H1 (cell line): Measurements from ENCODE around the gene CDC25C.

ENCODE experiments used
- BRCA1 ChIP-seq: IDR thresholded peaks from 2 replicates; pipeline ENCODE4 v1.6.1; 2012; ENCODE audit warnings: low read depth, low read length, improper control_type of control experiment
- CTCF ChIP-seq, 3 experiments: IDR thresholded peaks; 1 replicate in 2 of 3; 2 replicates in 1 of 3; pipeline versions ENCODE4 v1.5.1 to v1.6.1; 2011; ENCODE audit warnings: low read length in 3 of 3, mild to moderate bottlenecking in 3 of 3, inconsistent platforms in 2 of 3, low read depth in 1 of 3, moderate library complexity in 1 of 3; ENCODE audit not compliant: insufficient read depth in 1 of 3; ENCODE audit errors: control extremely low read depth in 1 of 3
- FOSL1 ChIP-seq: IDR thresholded peaks from 2 replicates; pipeline ENCODE4 v1.6.1; 2011; ENCODE audit warnings: mild to moderate bottlenecking, low read depth, low read length, moderate library complexity; ENCODE audit not compliant: insufficient read depth
- NANOG ChIP-seq: IDR thresholded peaks from 2 replicates; pipeline ENCODE4 v1.6.1; 2011; ENCODE audit warnings: low read length, low read depth, mild to moderate bottlenecking, inconsistent platforms; ENCODE audit not compliant: insufficient read depth, poor library complexity, severe bottlenecking
- POLR2AphosphoS5 ChIP-seq: IDR thresholded peaks from 2 replicates; pipeline ENCODE4 v1.6.1; 2011; ENCODE audit warnings: low read depth, low read length
- TAF7 ChIP-seq: optimal IDR thresholded peaks from 2 replicates; pipeline ENCODE3; 2011; ENCODE audit warnings: low read depth, mild to moderate bottlenecking, inconsistent platforms, low read length, moderate library complexity, borderline replicate concordance
- USF2 ChIP-seq: IDR thresholded peaks from 2 replicates; pipeline ENCODE4 v1.6.1; 2011; ENCODE audit warnings: low read length, improper control_type of control experiment

- TF ChIP-seq CTCF (IDR thresholded peaks at IDR 0.05; ENCODE audit: control extremely low read depth in 1 of 3, insufficient read depth in 1 of 3, low read depth in 1 of 3, low read length in 3 of 3) (no peak), USF2 (no peak), NANOG (no peak), POLR2AphosphoS5 (no peak), FOSL1 (no peak), BRCA1 (no peak), TAF7 (no peak)
Measured at GRCh38 chr5:138280915-138281314, 50.7 kb downstream of the CDC25C start.
